Renal cortex interstitium (tissue), 11 donors: ENCODE results near the gene KRT78. TPM values are rescaled to one million over a fixed set of nuclear protein-coding genes. Genes with fewer than 3 reads are reported as not detected.

Experiments used
- DNase-seq, 11 donors: peaks; one replicate each; pipeline ENCODE4 v3.0.0-alpha.2; 2013; ENCODE audit warnings: low read depth in 9 of 11, low spot score in 4 of 11; ENCODE audit errors: extremely low read depth in 1 of 11
- polyA plus RNA-seq, 3 donors: library from polyadenylated mRNA; unstranded; fragments of 120-200 nt; gene quantifications; one replicate each; pipeline ENCODE4 v1.2.1, GENCODE V29; 2013; ENCODE audit not compliant: insufficient read length in 3 of 3

KRT78 gene
- polyA plus RNA-seq, 3 donors = not detected

GRCh38 chr12:52817003-52817698, 31.6 kb downstream of the KRT78 start:
- no peak for DNase-seq

- DNase-seq = no peak
Observed at GRCh38 chr12:52815676-52816588, 32.9 kb downstream of the KRT78 start.

GRCh38 chr12:52815161-52815560, 33.6 kb downstream of the KRT78 start:
- no peak for DNase-seq

GRCh38 chr12:52814710-52815155, 34.1 kb downstream of the KRT78 start:
- no peak for DNase-seq

GRCh38 chr12:52813885-52814709, 34.7 kb downstream of the KRT78 start, which contains the start of gene KRT4:
KRT4 (minus strand) TSS chr12:52814116; CDS start chr12:52814058, 58 bp downstream.
- no peak for DNase-seq

- no peak for DNase-seq
Observed at GRCh38 chr12:52813203-52813819, 35.5 kb downstream of the KRT78 start.

GRCh38 chr12:52812749-52813148, 36.0 kb downstream of the KRT78 start:
- no peak for DNase-seq

GRCh38 chr12:52812073-52812400, 36.8 kb downstream of the KRT78 start:
- DNase-seq = no peak

GRCh38 chr12:52811191-52812072, 37.4 kb downstream of the KRT78 start:
- no peak for DNase-seq

- no peak for DNase-seq
Observed at GRCh38 chr12:52810554-52810953, 38.2 kb downstream of the KRT78 start.

GRCh38 chr12:52809166-52809565, 39.6 kb downstream of the KRT78 start:
- DNase-seq = no peak

GRCh38 chr12:52808573-52809160, 40.1 kb downstream of the KRT78 start:
- DNase-seq = no peak

- no peak for DNase-seq
Observed at GRCh38 chr12:52807544-52808470, 41.0 kb downstream of the KRT78 start.

- no peak for DNase-seq
Observed at GRCh38 chr12:52806821-52807543, 41.8 kb downstream of the KRT78 start.

GRCh38 chr12:52806169-52806811, 42.5 kb downstream of the KRT78 start:
- no peak for DNase-seq

- no peak for DNase-seq
Observed at GRCh38 chr12:52805739-52806138, 43.1 kb downstream of the KRT78 start.
